Smooth muscle cell (in vitro differentiated cells): ENCODE data around the gene CROCC. TPM values are rescaled to one million over a fixed set of nuclear protein-coding genes. Genes with fewer than 3 reads are reported as not detected.
"Not testable (repeated sequence)": the region's sequence is repeated elsewhere in the genome, so short reads cannot be mapped to it uniquely, and the experiment has no call there.

ENCODE experiments used
- DNase-seq: peaks from one replicate; lab custom pipeline; 2025; ENCODE audit not compliant: unreplicated experiment; lab: John Stamatoyannopoulos, UW
- H2AFZ ChIP-seq: fragments of 200-600 bp; sonication (generic); 2 replicates; pipeline ENCODE4 v1.6.0; 2016; ENCODE audit warnings: antibody characterized with exemption, low read depth, mild to moderate bottlenecking
- H3F3A ChIP-seq: fragments of 200-600 bp; sonication (generic); 2 replicates; pipeline ENCODE4 v1.6.0; 2017; ENCODE audit warnings: antibody characterized with exemption, low read depth
- H3K27ac ChIP-seq: fragments of 200-600 bp; sonication (generic); 2 replicates; pipeline ENCODE4 v1.5.1; 2016; ENCODE audit warnings: low read depth, mild to moderate bottlenecking
- H3K27me3 ChIP-seq: fragments of 200-600 bp; sonication (generic); 2 replicates; pipeline ENCODE4 v1.6.1; 2016; ENCODE audit warnings: low read depth, mild to moderate bottlenecking
- H3K36me3 ChIP-seq: fragments of 200-600 bp; sonication (generic); 2 replicates; pipeline ENCODE4 v1.5.1; 2016; ENCODE audit warnings: low read depth
- H3K4me1 ChIP-seq: fragments of 200-600 bp; sonication (generic); 2 replicates; pipeline ENCODE4 v1.5.1; 2016; ENCODE audit warnings: low read depth
- H3K4me2 ChIP-seq: fragments of 200-600 bp; sonication (generic); 2 replicates; pipeline ENCODE4 v1.6.0; 2016; ENCODE audit warnings: mild to moderate bottlenecking
- H3K4me3 ChIP-seq: fragments of 200-600 bp; sonication (generic); 2 replicates; pipeline ENCODE4 v1.5.1; 2016; ENCODE audit warnings: mild to moderate bottlenecking
- H3K79me2 ChIP-seq: fragments of 200-600 bp; sonication (generic); 2 replicates; pipeline ENCODE4 v1.6.0; 2016; ENCODE audit warnings: low read depth, mild to moderate bottlenecking
- H3K9ac ChIP-seq: fragments of 200-600 bp; sonication (generic); 2 replicates; pipeline ENCODE4 v1.6.0; 2016; ENCODE audit warnings: low read depth
- H3K9me3 ChIP-seq: fragments of 200-600 bp; sonication (generic); replicated peaks from 2 replicates; pipeline ENCODE4 v1.5.1; 2016; ENCODE audit warnings: low read depth
- H4K20me1 ChIP-seq: fragments of 200-600 bp; sonication (generic); 2 replicates; pipeline ENCODE4 v1.6.0; 2016; ENCODE audit warnings: low read depth
- CTCF ChIP-seq: fragments of 200-600 bp; sonication (generic); IDR thresholded peaks from 2 replicates; pipeline ENCODE4 v1.5.1; 2017; ENCODE audit warnings: borderline replicate concordance, mild to moderate bottlenecking, antibody characterized with exemption; ENCODE audit not compliant: insufficient read depth, poor library complexity, severe bottlenecking
- whole genome bisulfite sequencing: methylation state at CpG from one replicate; pipeline ENCODE4 v1.1.7; 2016; ENCODE audit warnings: low lambda C conversion rate; 5-methylcytosine and 5-hydroxymethylcytosine counted together
- polyA plus RNA-seq: library from polyadenylated mRNA; unstranded; fragments of >200 nt; fragmentation: Nextera tagmentation; extraction: Ambion mirVana; gene quantifications from 2 replicates; pipeline ENCODE4 v1.2.1, GENCODE V29; 2016
- total RNA-seq: library from RNA; depleted of rRNA; stranded (reverse); fragments of >200 nt; gene quantifications from 2 replicates; pipeline ENCODE4 v1.2.3, GENCODE V29; 2014

The CROCC gene
- total and polyA plus RNA-seq, 2 experiments from 2014 or later, result 19.7 to 24.0 TPM

DNA sequence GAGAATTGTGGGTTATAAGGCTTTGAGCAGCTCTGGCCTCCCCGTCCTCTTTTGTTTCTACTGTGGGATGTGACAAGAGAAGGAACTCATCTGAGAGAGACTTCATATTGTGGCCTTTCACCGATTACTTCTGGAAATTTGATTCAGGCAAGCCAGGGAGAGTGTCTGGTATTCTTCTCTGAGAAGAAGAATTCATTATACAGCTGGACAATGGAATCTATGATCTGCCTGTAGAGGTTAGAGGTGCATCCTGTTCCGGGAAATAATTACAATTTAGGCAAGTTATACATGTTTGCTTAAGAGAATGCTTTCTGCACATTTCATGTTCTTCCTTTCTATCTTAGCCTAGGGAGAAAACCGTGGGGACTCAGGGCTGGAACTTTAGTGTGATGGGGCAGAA, 38.7 kb upstream of the CROCC start:
- no peaks in the 10 kb centered on the region for H3K36me3 ChIP-seq
- no peak overlapping the region for H3K4me3 ChIP-seq
- no peak for TF ChIP-seq CTCF
- no peak for DNase-seq
- no peaks in the 10 kb centered on the region for H4K20me1 ChIP-seq
- no peaks in the 10 kb centered on the region for H3K4me1 ChIP-seq
- H3F3A ChIP-seq, result no peaks in the 10 kb centered on the region
- no peak overlapping the region for H3K27ac ChIP-seq
- H3K79me2 ChIP-seq, result no peaks in the 10 kb centered on the region
- H3K4me2 ChIP-seq, result no peak overlapping the region
- H3K27me3 ChIP-seq, result peaks cover 3% of the 10 kb centered on the region
- H2AFZ ChIP-seq, result no peak overlapping the region
- H3K9ac ChIP-seq, result no peak overlapping the region
- no peaks in the 10 kb centered on the region for H3K9me3 ChIP-seq
- WGBS, result 72% methylated on average over 4 of the region's 4 CpGs

DNA sequence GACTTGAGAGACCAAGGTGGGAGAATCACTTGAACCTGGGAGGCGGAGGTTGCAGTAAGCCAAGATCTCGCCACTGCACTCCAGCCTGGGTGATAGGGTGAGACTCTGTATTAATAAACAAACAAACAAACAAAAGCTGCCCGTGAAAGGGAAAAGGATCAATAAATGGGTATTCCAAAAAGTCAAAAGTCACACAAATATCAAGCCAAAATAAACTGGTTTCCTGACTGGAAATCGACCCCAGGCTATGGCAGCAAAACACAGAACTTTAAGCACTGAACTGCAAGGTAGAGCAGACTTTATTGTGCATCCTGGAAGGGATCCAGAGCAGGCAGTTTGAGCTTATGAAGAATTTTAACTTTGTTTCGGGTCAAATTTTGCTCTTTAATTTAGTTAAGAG, 37.2 kb upstream of the CROCC start:
- H3K4me2 ChIP-seq, H3K4me3 ChIP-seq, H3K27me3 ChIP-seq, H3K9ac ChIP-seq, H3K4me1 ChIP-seq, H2AFZ ChIP-seq, H4K20me1 ChIP-seq, H3K27ac ChIP-seq, H3K79me2 ChIP-seq, H3F3A ChIP-seq, DNase-seq, H3K36me3 ChIP-seq, H3K9me3 ChIP-seq: not testable (repeated sequence)
- whole genome bisulfite sequencing, result 90% methylated on average over 5 of the region's 5 CpGs

GRCh38 chr1:16886860-16887605, 34.7 kb upstream of the CROCC start:
- TF ChIP-seq CTCF, result no peak
- Histone ChIP-seq H4K20me1 (no peaks in the 10 kb centered on the region), H3K9ac (no peak overlapping the region), H3K27ac (no peak overlapping the region), H3K79me2 (no peaks in the 10 kb centered on the region), H3F3A (peaks cover 5% of the 10 kb centered on the region), H3K4me1 (no peaks in the 10 kb centered on the region), H2AFZ (no peak overlapping the region), H3K9me3 (no peaks in the 10 kb centered on the region), H3K27me3 (no peaks in the 10 kb centered on the region), H3K36me3 (no peaks in the 10 kb centered on the region), H3K4me2 (no peak overlapping the region), H3K4me3 (no peak overlapping the region)
- WGBS, result 89% methylated on average over 20 of the region's 20 CpGs
- no peak for DNase-seq

DNA sequence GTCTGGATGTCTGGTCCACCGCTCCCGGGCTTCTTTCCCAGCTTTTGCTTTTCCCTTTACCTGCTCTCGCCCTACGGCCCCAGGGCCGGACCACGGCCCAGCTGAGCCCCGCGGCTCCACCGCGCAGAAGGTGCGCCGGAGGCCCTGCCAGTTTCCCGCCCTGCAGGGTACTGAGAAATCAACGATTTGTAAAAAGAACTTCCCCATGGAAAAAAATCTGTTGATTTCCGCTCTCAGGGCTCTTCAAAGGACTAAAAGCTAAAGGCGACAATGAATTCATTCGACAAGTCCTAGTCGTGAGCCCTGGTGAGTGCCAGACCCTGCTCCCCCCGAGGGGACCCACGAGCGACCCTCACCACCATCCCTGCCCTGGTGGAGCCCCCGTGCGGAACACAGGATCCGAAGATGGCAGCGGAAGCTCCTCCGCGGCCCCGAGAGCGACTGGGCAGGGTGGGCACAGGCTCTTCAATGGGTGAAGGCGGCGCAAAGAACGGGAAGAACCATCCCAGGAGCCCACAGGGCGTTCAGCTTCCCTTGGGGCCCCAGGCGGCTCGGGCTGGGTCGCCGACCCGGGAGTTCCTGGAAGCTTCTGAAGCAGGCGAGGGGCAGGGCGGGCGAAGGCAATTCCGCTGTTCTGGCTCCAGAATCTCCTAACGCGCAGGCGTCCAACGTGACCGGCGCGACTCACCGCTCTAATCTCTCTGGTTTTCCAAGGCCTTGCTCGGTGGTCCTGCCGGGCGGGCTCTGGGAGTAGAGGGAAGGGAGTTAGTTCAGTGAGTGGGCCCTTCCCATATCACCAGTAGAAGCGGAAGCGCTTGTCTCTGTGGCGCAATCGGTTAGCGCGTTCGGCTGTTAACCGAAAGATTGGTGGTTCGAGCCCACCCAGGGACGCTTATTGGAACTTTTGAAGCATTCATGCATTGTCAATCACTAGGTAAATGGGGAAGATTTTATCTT, 32.6 kb upstream of the CROCC start:
- H2AFZ ChIP-seq, result peak overlapping the region; percentile 89
- no peaks in the 10 kb centered on the region for H3K36me3 ChIP-seq
- peak overlapping the region; percentile 57 for H3K4me3 ChIP-seq
- DNase-seq, result peak; percentile 28
- no peaks in the 10 kb centered on the region for H4K20me1 ChIP-seq
- H3K9me3 ChIP-seq, result no peaks in the 10 kb centered on the region
- H3K4me2 ChIP-seq, result peak overlapping the region; percentile 84
- no peaks in the 10 kb centered on the region for H3K79me2 ChIP-seq
- H3F3A ChIP-seq, result peaks cover 5% of the 10 kb centered on the region
- no peaks in the 10 kb centered on the region for H3K4me1 ChIP-seq
- no peak for TF ChIP-seq CTCF
- no peaks in the 10 kb centered on the region for H3K27me3 ChIP-seq
- 47% methylated on average over 63 of the region's 63 CpGs for WGBS
- H3K27ac ChIP-seq, result peak overlapping the region; percentile 78
- peak overlapping the region; percentile 75 for H3K9ac ChIP-seq

GRCh38 chr1:16890539-16891021, 31.2 kb upstream of the CROCC start:
- H3K9ac ChIP-seq, H3K4me1 ChIP-seq, H3K4me3 ChIP-seq, H3K9me3 ChIP-seq, H3K27ac ChIP-seq, H3K36me3 ChIP-seq, H3K27me3 ChIP-seq, DNase-seq, H2AFZ ChIP-seq, H3F3A ChIP-seq, H4K20me1 ChIP-seq, H3K79me2 ChIP-seq, H3K4me2 ChIP-seq: not testable (repeated sequence)
- 44% methylated on average over 5 of the region's 5 CpGs for WGBS

DNA sequence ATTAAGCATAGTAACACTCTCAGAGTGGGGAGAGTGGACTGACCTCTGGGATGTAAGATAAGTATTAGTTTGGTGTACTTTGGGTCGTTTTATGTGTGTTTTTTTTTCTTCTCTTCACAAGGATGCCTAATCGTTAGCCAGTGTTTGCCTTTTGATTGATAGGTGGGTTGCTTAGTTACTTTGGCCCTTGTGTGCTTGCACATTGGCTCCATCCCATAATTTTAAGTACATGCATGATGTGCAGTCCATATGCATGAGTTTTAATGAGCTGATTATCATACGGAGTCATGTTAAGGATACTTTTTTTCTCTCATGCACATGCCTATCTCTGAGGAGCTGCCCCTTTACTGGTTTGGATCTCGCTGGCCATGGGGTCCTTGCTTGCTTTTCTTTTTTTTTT, 30.7 kb upstream of the CROCC start:
- 64% methylated on average over 4 of the region's 4 CpGs for WGBS
- not testable (repeated sequence) for H3K36me3 ChIP-seq, H3K4me3 ChIP-seq, H3K79me2 ChIP-seq, H4K20me1 ChIP-seq, H3F3A ChIP-seq, H3K27me3 ChIP-seq, H3K4me2 ChIP-seq, H3K9ac ChIP-seq, H2AFZ ChIP-seq, H3K9me3 ChIP-seq, H3K27ac ChIP-seq, DNase-seq, H3K4me1 ChIP-seq
